DMS53 (cell line): Measurements from ENCODE around the gene GALNT10.

ENCODE experiments used
- DNase-seq: peaks from one replicate; lab custom pipeline; 2025; lab: John Stamatoyannopoulos, UW

GALNT10 gene

GRCh38 chr5:154406826-154407225 is 216.3 kb downstream of the GALNT10 start:
- no peak for DNase-seq

GRCh38 chr5:154408811-154409210 is 218.3 kb downstream of the GALNT10 start:
- no peak for DNase-seq

- DNase-seq = no peak
Observed at GRCh38 chr5:154409230-154409840, 218.8 kb downstream of the GALNT10 start.

GRCh38 chr5:154410008-154410407 is 219.5 kb downstream of the GALNT10 start:
- DNase-seq = no peak

GRCh38 chr5:154410786-154411185 is 220.3 kb downstream of the GALNT10 start:
- DNase-seq = no peak

- DNase-seq = no peak
Observed at GRCh38 chr5:154411338-154411737, 220.8 kb downstream of the GALNT10 start.

GRCh38 chr5:154412316-154412715 is 221.8 kb downstream of the GALNT10 start:
- DNase-seq = no peak

- no peak for DNase-seq
Observed at GRCh38 chr5:154412925-154413324, 222.4 kb downstream of the GALNT10 start.

GRCh38 chr5:154415114-154415513 is 224.6 kb downstream of the GALNT10 start:
- no peak for DNase-seq

- no peak for DNase-seq
Observed at GRCh38 chr5:154418344-154418820, 227.8 kb downstream of the GALNT10 start.

GRCh38 chr5:154419236-154419635 is 228.7 kb downstream of the GALNT10 start:
- no peak for DNase-seq

GRCh38 chr5:154421868-154422267 is 231.3 kb downstream of the GALNT10 start:
- DNase-seq = peak; percentile 39

GRCh38 chr5:154422298-154422697 is 231.8 kb downstream of the GALNT10 start:
- DNase-seq = no peak

GRCh38 chr5:154428208-154428607 is 237.7 kb downstream of the GALNT10 start:
- no peak for DNase-seq

- DNase-seq = no peak
Observed at GRCh38 chr5:154429341-154429740, 238.8 kb downstream of the GALNT10 start.

- no peak for DNase-seq
Observed at GRCh38 chr5:154430466-154430865, 239.9 kb downstream of the GALNT10 start.

GRCh38 chr5:154430961-154431630 is 240.6 kb downstream of the GALNT10 start:
- DNase-seq = no peak

- DNase-seq = no peak
Observed at GRCh38 chr5:154435226-154435625, 244.7 kb downstream of the GALNT10 start.

- no peak for DNase-seq
Observed at GRCh38 chr5:154437281-154437965, 246.9 kb downstream of the GALNT10 start.

- no peak for DNase-seq
Observed at GRCh38 chr5:154440540-154440939, 250.0 kb downstream of the GALNT10 start.

- no peak for DNase-seq
Observed at GRCh38 chr5:154442801-154443200, 252.3 kb downstream of the GALNT10 start.

- peak; percentile 51 for DNase-seq
Observed at GRCh38 chr5:154444556-154445421, 254.3 kb downstream of the GALNT10 start.
